Anterior cingulate cortex (tissue), 58 donors: ENCODE data around the gene CDK5.

Experiments
- DNase-seq, 58 donors: peaks; one replicate each; lab custom pipeline; 2025; lab: John Stamatoyannopoulos, UW

The CDK5 gene

GRCh38 chr7:151075662-151075971 lies 17.9 kb upstream of the CDK5 start:
- no peak for DNase-seq

- no peak for DNase-seq
These were observed 17.3 kb upstream of the CDK5 start for GRCh38 chr7:151074817-151075661.

- DNase-seq = no peak
These were observed 16.3 kb upstream of the CDK5 start for GRCh38 chr7:151073990-151074389.

- DNase-seq = no peak
These were observed 13.6 kb upstream of the CDK5 start for GRCh38 chr7:151071032-151071866.

GRCh38 chr7:151070574-151070960 lies 12.9 kb upstream of the CDK5 start:
- DNase-seq = no peak

- DNase-seq = no peak
These were observed 12.3 kb upstream of the CDK5 start for GRCh38 chr7:151069841-151070573.

GRCh38 chr7:151068069-151068773 lies 10.5 kb upstream of the CDK5 start:
- no peak for DNase-seq

- no peak for DNase-seq
These were observed 8.7 kb upstream of the CDK5 start for GRCh38 chr7:151066273-151066974.

- no peak for DNase-seq
These were observed 7.8 kb upstream of the CDK5 start for GRCh38 chr7:151065516-151065915.

- no peak for DNase-seq
These were observed 7.3 kb upstream of the CDK5 start for GRCh38 chr7:151064993-151065392.

- no peak for DNase-seq
These were observed 6.8 kb upstream of the CDK5 start for GRCh38 chr7:151064454-151064853.

- no peak for DNase-seq
These were observed 5.5 kb upstream of the CDK5 start for GRCh38 chr7:151063212-151063561.

GRCh38 chr7:151062399-151063211 lies 4.9 kb upstream of the CDK5 start:
- DNase-seq = no peak

- DNase-seq = no peak
These were observed 4.4 kb upstream of the CDK5 start for GRCh38 chr7:151062111-151062398.

GRCh38 chr7:151061213-151062110 lies 3.8 kb upstream of the CDK5 start:
- no peak for DNase-seq

- peak in 26 of 58 donors; percentile 15 to 69 (median 36) for DNase-seq
These were observed 2.9 kb upstream of the CDK5 start for GRCh38 chr7:151060416-151061212.

- peak in 2 of 58 donors; percentile 50 to 59 for DNase-seq
These were observed 2.4 kb upstream of the CDK5 start for GRCh38 chr7:151060113-151060415.
